B cell (primary cell): ENCODE measurements around the gene NMT1. TPM values are rescaled to one million over a fixed set of nuclear protein-coding genes. Genes with fewer than 3 reads are reported as not detected.

Source experiments
- ATAC-seq: fragments of 200-7000 bp; cut with Tn5 transposase; one replicate; pipeline ENCODE4 v1.10.0; 2021; ENCODE audit warnings: low read depth, mild to moderate bottlenecking, moderate number of reproducible peaks, moderate library complexity
- CTCF ChIA-PET: fragments of 350-600 bp; sonication (Branson Sonifier 250); formaldehyde crosslinking; loops from one replicate; lab custom pipeline; 2021; ENCODE audit warnings: antibody characterized with exemption, inconsistent platforms; lab: Charles Lee
- POLR2A ChIA-PET: fragments of 350-600 bp; sonication (Branson Sonifier 250); formaldehyde crosslinking; loops from one replicate; lab custom pipeline; 2021; ENCODE audit warnings: antibody characterized with exemption; lab: Charles Lee
- DNase-seq: peaks from one replicate; pipeline ENCODE4 v3.0.0; 2013
- H2AFZ ChIP-seq: 2 replicates; pipeline ENCODE4 v1.6.1; 2012; ENCODE audit warnings: mild to moderate bottlenecking, low read depth, low read length; ENCODE audit not compliant: insufficient read depth, poor library complexity, severe bottlenecking
- H3K27ac ChIP-seq, 2 donors: 1 replicate in 1 of 2; 2 replicates in 1 of 2; pipeline ENCODE4 v1.5.1; 2012 to 2013; ENCODE audit warnings: low read length in 2 of 2, mild to moderate bottlenecking in 2 of 2, moderate library complexity in 1 of 2
- H3K27me3 ChIP-seq, 4 experiments: fragments of 200-600 bp in 1 of 4; sonication (generic) in 1 of 4; replicated peaks in 1 of 4; 1 replicate in 2 of 4; 2 replicates in 2 of 4; pipeline versions ENCODE4 v1.6.1 to v1.7.0; 2013 to 2016; ENCODE audit warnings: low read length in 3 of 4, mild to moderate bottlenecking in 2 of 4, mixed read lengths in 1 of 4, moderate library complexity in 1 of 4; ENCODE audit not compliant: insufficient read depth in 4 of 4, control insufficient read depth in 3 of 4; ENCODE audit errors: control extremely low read depth in 1 of 4
- H3K36me3 ChIP-seq, 2 experiments: replicated peaks in 1 of 2; 1 replicate in 1 of 2; 2 replicates in 1 of 2; pipeline versions ENCODE4 v1.6.1 to v1.7.1; 2013; ENCODE audit warnings: low read length in 1 of 2; ENCODE audit not compliant: insufficient read depth in 2 of 2, control insufficient read depth in 1 of 2; ENCODE audit errors: control extremely low read depth in 1 of 2, extremely low read depth in 1 of 2
- H3K4me1 ChIP-seq, 2 donors: fragments of 200-600 bp in 1 of 2; sonication (generic) in 1 of 2; 1 replicate in 1 of 2; 2 replicates in 1 of 2; pipeline versions ENCODE4 v1.5.1 to v1.6.1; 2013 to 2017; ENCODE audit warnings: low read length in 2 of 2; ENCODE audit not compliant: control insufficient read depth in 2 of 2, insufficient read depth in 2 of 2
- H3K4me2 ChIP-seq: replicated peaks from 2 replicates; pipeline ENCODE3; 2012; ENCODE audit warnings: mild to moderate bottlenecking, low read depth, low read length; ENCODE audit not compliant: poor library complexity, severe bottlenecking
- H3K4me3 ChIP-seq, 5 experiments: fragments of 200-600 bp in 1 of 5; sonication (generic) in 1 of 5; 1 replicate in 3 of 5; 2 replicates in 2 of 5; pipeline versions ENCODE4 v1.5.1 to v1.7.0; 2011 to 2016; ENCODE audit warnings: low read length in 4 of 5, mild to moderate bottlenecking in 4 of 5, low read depth in 2 of 5, control low read depth in 1 of 5, moderate library complexity in 1 of 5; ENCODE audit not compliant: insufficient read depth in 1 of 5; ENCODE audit errors: control extremely low read depth in 1 of 5, extremely low read depth in 1 of 5
- H3K79me2 ChIP-seq: fragments of 200-600 bp; sonication (generic); one replicate; pipeline ENCODE4 v1.6.0; 2016; ENCODE audit warnings: low read length; ENCODE audit not compliant: control insufficient read depth, insufficient read depth
- H3K9ac ChIP-seq: fragments of 200-600 bp; sonication (generic); 2 replicates; pipeline ENCODE4 v1.6.1; 2017; ENCODE audit warnings: mild to moderate bottlenecking, low read length, moderate library complexity
- H3K9me3 ChIP-seq, 3 donors: one replicate each; pipeline versions ENCODE4 v1.6.1 to v1.7.1; 2013; ENCODE audit warnings: low read length in 2 of 3; ENCODE audit not compliant: control insufficient read depth in 2 of 3, insufficient read depth in 1 of 3; ENCODE audit errors: control extremely low read depth in 1 of 3
- H4K20me1 ChIP-seq: 2 replicates; pipeline ENCODE4 v1.6.0; 2012; ENCODE audit warnings: mild to moderate bottlenecking, low read length; ENCODE audit not compliant: insufficient read depth, control insufficient read depth, poor library complexity, severe bottlenecking
- H3K27ac Mint-ChIP-seq: one replicate; pipeline ENCODE4 v1.8.0; 2021; ENCODE audit warnings: mixed read lengths
- H3K27me3 Mint-ChIP-seq: one replicate; pipeline ENCODE4 v1.8.0; 2021; ENCODE audit warnings: mixed read lengths
- H3K4me1 Mint-ChIP-seq: one replicate; pipeline ENCODE4 v1.8.0; 2021; ENCODE audit warnings: mixed read lengths
- H3K4me3 Mint-ChIP-seq: one replicate; pipeline ENCODE4 v1.8.0; 2021; ENCODE audit warnings: mixed read lengths
- H3K9me3 Mint-ChIP-seq: one replicate; pipeline ENCODE4 v1.8.0; 2022; ENCODE audit warnings: mixed read lengths; ENCODE audit not compliant: insufficient read depth
- EZH2 ChIP-seq: IDR thresholded peaks from 2 replicates; pipeline ENCODE4 v1.6.1; 2012; ENCODE audit warnings: borderline replicate concordance, low read depth, mild to moderate bottlenecking, moderate library complexity, low read length; ENCODE audit not compliant: insufficient read depth, poor library complexity, severe bottlenecking
- WGBS: methylation state at CpG from one replicate; pipeline ENCODE4 v1.1.5; 2013; ENCODE audit warnings: missing lambda C conversion rate; ENCODE audit not compliant: insufficient coverage; 5-methylcytosine and 5-hydroxymethylcytosine counted together
- intact Hi-C: fragments of 100-400 bp; cut with micrococcal nuclease; formaldehyde crosslinking; loops from one replicate; pipeline ENCODE4 v1.10.0; 2022
- polyA plus RNA-seq: library from polyadenylated mRNA; depleted of rRNA; stranded (reverse); fragments of >200 nt; gene quantifications from 2 replicates; pipeline ENCODE4 v1.2.3, GENCODE V29; 2012
- small RNA-seq: library from RNA; depleted of rRNA; stranded (forward); fragments of <200 nt; gene quantifications from one replicate; pipeline ENCODE3, GENCODE V24; 2012; ENCODE audit warnings: low replicate concordance, low read depth; ENCODE audit not compliant: insufficient read length
- total RNA-seq, 2 donors: library from RNA; stranded (reverse); fragments of 120-200 nt in 1 of 2; gene quantifications; 1 replicate in 1 of 2; 2 replicates in 1 of 2; pipeline versions ENCODE4 v1.2.3 to v1.2.4, GENCODE V29; 2013 to 2022
- TF ChIP-seq, protein P1 (sequence below): fragments of 200-600 bp; IDR thresholded peaks from one replicate; pipeline ENCODE4 v1.8.0; 2022; ENCODE audit warnings: antibody characterized with exemption, mild to moderate bottlenecking

NMT1 gene
- total and polyA plus RNA-seq, 2 donors (not counting 1 experiment from before 2014, with no cell fraction given), result 30.1 to 134 TPM

DNA sequence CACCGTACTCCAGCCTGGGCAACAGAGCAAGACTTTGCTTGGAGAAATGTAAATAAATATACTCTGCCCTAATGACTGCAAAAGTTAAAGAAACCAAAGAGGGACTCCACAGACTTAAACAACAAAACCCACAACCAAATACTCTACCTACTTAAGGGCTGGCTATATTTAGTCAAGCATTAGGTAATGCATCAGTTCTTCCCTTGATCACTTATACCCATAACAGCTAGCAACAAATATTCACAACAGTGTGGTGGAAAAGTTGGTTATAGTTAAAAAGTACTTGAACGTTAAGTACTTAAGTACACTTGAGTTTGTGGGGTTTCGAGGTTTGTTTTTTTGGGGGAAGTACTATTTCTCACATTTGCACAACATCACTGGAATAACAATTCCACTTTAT is 95.1 kb downstream of the NMT1 start:
- Histone ChIP-seq H3K4me2 (no peak overlapping the region), H3K27me3 (no peaks in the 10 kb centered on the region), H3K9me3 (no peaks in the 10 kb centered on the region), H2AFZ (no peak overlapping the region), H3K9ac (no peak overlapping the region), H3K36me3 (peaks cover 0 to 10% of the 10 kb centered on the region in 2 experiments), H3K79me2 (peaks cover 93% of the 10 kb centered on the region), H4K20me1 (peaks cover 23% of the 10 kb centered on the region), H3K27ac (peak overlapping the region in 1 of 2 donors; percentile 27), H3K4me1 (peaks cover 28 to 33% of the 10 kb centered on the region in 2 donors), H3K4me3 (no peak overlapping the region)
- TF ChIP-seq EZH2, result no peak
- TF ChIP-seq, protein P1, sequence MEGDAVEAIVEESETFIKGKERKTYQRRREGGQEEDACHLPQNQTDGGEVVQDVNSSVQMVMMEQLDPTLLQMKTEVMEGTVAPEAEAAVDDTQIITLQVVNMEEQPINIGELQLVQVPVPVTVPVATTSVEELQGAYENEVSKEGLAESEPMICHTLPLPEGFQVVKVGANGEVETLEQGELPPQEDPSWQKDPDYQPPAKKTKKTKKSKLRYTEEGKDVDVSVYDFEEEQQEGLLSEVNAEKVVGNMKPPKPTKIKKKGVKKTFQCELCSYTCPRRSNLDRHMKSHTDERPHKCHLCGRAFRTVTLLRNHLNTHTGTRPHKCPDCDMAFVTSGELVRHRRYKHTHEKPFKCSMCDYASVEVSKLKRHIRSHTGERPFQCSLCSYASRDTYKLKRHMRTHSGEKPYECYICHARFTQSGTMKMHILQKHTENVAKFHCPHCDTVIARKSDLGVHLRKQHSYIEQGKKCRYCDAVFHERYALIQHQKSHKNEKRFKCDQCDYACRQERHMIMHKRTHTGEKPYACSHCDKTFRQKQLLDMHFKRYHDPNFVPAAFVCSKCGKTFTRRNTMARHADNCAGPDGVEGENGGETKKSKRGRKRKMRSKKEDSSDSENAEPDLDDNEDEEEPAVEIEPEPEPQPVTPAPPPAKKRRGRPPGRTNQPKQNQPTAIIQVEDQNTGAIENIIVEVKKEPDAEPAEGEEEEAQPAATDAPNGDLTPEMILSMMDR, result no peak
- no CpG with 5 or more reads among the region's 3 CpGs for WGBS
- H3K4me3 Mint-ChIP-seq, result no peak overlapping the region
- ATAC-seq (no peak), DNase-seq (no peak)
- CTCF ChIA-PET, result interaction anchor here (1.4 to 9.5 kb wide), 3 partner anchors 21 to 63 kb away, joined by 3 to 100 read pairs (median 9); partner anchors contain the start of gene ACBD4
- peak overlapping the region; percentile 78 for H3K27ac Mint-ChIP-seq
- intact Hi-C loops, result no loop called here
- POLR2A ChIA-PET, result no interaction called here
- H3K27me3 Mint-ChIP-seq, result no peaks in the 10 kb centered on the region
- peaks cover 42% of the 10 kb centered on the region for H3K4me1 Mint-ChIP-seq
- H3K9me3 Mint-ChIP-seq, result no peaks in the 10 kb centered on the region

Small RNAs within 50 kb of the gene (small RNA-seq; reads per million reads assigned to genes)
- not detected for gene MIR6784
- not detected for gene RF00019

Other genes starting within 250 kb of the NMT1 start
- gene GJC1, start 231.0 kb upstream of the NMT1 start, total RNA-seq, result not detected in 2 replicates
- gene GJC1, start 231.0 kb upstream of the NMT1 start, polyA plus RNA-seq, result not detected in 2 replicates
- gene HIGD1B, start 213.4 kb upstream of the NMT1 start, total RNA-seq, result not detected in 2 replicates
- gene HIGD1B, start 213.4 kb upstream of the NMT1 start, polyA plus RNA-seq, result not detected in 2 replicates
- gene EFTUD2, start 161.9 kb upstream of the NMT1 start, total RNA-seq, result 133 and 137 TPM in 2 replicates
- gene EFTUD2, start 161.9 kb upstream of the NMT1 start, polyA plus RNA-seq, result 43.2 and 64.4 TPM in 2 replicates
- not detected in 2 replicates for gene GFAP, start 145.8 kb upstream of the NMT1 start, total RNA-seq
- not detected in 2 replicates for gene GFAP, start 145.8 kb upstream of the NMT1 start, polyA plus RNA-seq
- gene KIF18B, start 113.5 kb upstream of the NMT1 start, total RNA-seq, result 0.44 TPM in 1 of 2 replicates, not detected in the other
- 0.36 and 0.48 TPM in 2 replicates for gene KIF18B, start 113.5 kb upstream of the NMT1 start, polyA plus RNA-seq
- not detected in 2 replicates for gene C1QL1, start 93.0 kb upstream of the NMT1 start, total RNA-seq
- gene C1QL1, start 93.0 kb upstream of the NMT1 start, polyA plus RNA-seq, result not detected in 2 replicates
- gene DCAKD, start 9.7 kb upstream of the NMT1 start, total RNA-seq, result 20.6 and 22.9 TPM in 2 replicates
- gene DCAKD, start 9.7 kb upstream of the NMT1 start, polyA plus RNA-seq, result 18.7 and 31.5 TPM in 2 replicates
- 2.2 and 4.1 TPM in 2 replicates for gene PLCD3, start 71.2 kb downstream of the NMT1 start, total RNA-seq
- gene PLCD3, start 71.2 kb downstream of the NMT1 start, polyA plus RNA-seq, result 0.50 and 0.54 TPM in 2 replicates
- 39.4 and 43.6 TPM in 2 replicates for gene ACBD4, start 74.4 kb downstream of the NMT1 start, total RNA-seq
- 30.4 and 36.8 TPM in 2 replicates for gene ACBD4, start 74.4 kb downstream of the NMT1 start, polyA plus RNA-seq
- gene HEXIM1, start 87.2 kb downstream of the NMT1 start, total RNA-seq, result 48.9 and 49.6 TPM in 2 replicates
- gene HEXIM1, start 87.2 kb downstream of the NMT1 start, polyA plus RNA-seq, result 20.6 and 23.7 TPM in 2 replicates
- 7.1 and 10.0 TPM in 2 replicates for gene HEXIM2, start 100.6 kb downstream of the NMT1 start, total RNA-seq
- gene HEXIM2, start 100.6 kb downstream of the NMT1 start, polyA plus RNA-seq, result 3.7 and 4.7 TPM in 2 replicates
- gene FMNL1, start 160.6 kb downstream of the NMT1 start, total RNA-seq, result 634 and 663 TPM in 2 replicates
- 386 and 478 TPM in 2 replicates for gene FMNL1, start 160.6 kb downstream of the NMT1 start, polyA plus RNA-seq
- gene SPATA32, start 200.8 kb downstream of the NMT1 start, total RNA-seq, result 0.27 and 0.52 TPM in 2 replicates
- 0.12 and 0.26 TPM in 2 replicates for gene SPATA32, start 200.8 kb downstream of the NMT1 start, polyA plus RNA-seq